H7 (cell line): ENCODE data around the gene CARD8. TPM values are rescaled to one million over a fixed set of nuclear protein-coding genes. Genes with fewer than 3 reads are reported as not detected.
A peak's percentile ranks its signal among the peaks of the same experiment; 100 is the strongest.
"Not testable (repeated sequence)": the region's sequence is repeated elsewhere in the genome, so short reads cannot be mapped to it uniquely, and the experiment has no call there.

Experiments used
- DNase-seq: peaks from one replicate; pipeline ENCODE4 v3.0.0; 2012
- H3K27me3 ChIP-seq: 2 replicates; pipeline ENCODE4 v1.6.0; 2011; ENCODE audit warnings: mild to moderate bottlenecking, low read length; ENCODE audit not compliant: control insufficient read depth, insufficient read depth
- H3K36me3 ChIP-seq: replicated peaks from 2 replicates; pipeline ENCODE4 v1.5.1; 2011; ENCODE audit warnings: low read length; ENCODE audit not compliant: control insufficient read depth, insufficient read depth
- H3K4me3 ChIP-seq: 2 replicates; pipeline ENCODE4 v1.5.1; 2011; ENCODE audit warnings: low read depth, mild to moderate bottlenecking, control low read depth, low read length, moderate library complexity; ENCODE audit not compliant: insufficient read depth
- total RNA-seq: library from RNA; depleted of rRNA; stranded (reverse); fragments of >200 nt; shearing (Covaris generic); gene quantifications from 2 replicates; pipeline ENCODE4 v1.2.3, GENCODE V29; 2014; rRNA removed

Gene CARD8, protein sequence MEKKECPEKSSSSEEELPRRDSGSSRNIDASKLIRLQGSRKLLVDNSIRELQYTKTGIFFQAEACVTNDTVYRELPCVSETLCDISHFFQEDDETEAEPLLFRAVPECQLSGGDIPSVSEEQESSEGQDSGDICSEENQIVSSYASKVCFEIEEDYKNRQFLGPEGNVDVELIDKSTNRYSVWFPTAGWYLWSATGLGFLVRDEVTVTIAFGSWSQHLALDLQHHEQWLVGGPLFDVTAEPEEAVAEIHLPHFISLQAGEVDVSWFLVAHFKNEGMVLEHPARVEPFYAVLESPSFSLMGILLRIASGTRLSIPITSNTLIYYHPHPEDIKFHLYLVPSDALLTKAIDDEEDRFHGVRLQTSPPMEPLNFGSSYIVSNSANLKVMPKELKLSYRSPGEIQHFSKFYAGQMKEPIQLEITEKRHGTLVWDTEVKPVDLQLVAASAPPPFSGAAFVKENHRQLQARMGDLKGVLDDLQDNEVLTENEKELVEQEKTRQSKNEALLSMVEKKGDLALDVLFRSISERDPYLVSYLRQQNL
- total RNA-seq = 0.55 and 1.1 TPM in 2 replicates

DNA sequence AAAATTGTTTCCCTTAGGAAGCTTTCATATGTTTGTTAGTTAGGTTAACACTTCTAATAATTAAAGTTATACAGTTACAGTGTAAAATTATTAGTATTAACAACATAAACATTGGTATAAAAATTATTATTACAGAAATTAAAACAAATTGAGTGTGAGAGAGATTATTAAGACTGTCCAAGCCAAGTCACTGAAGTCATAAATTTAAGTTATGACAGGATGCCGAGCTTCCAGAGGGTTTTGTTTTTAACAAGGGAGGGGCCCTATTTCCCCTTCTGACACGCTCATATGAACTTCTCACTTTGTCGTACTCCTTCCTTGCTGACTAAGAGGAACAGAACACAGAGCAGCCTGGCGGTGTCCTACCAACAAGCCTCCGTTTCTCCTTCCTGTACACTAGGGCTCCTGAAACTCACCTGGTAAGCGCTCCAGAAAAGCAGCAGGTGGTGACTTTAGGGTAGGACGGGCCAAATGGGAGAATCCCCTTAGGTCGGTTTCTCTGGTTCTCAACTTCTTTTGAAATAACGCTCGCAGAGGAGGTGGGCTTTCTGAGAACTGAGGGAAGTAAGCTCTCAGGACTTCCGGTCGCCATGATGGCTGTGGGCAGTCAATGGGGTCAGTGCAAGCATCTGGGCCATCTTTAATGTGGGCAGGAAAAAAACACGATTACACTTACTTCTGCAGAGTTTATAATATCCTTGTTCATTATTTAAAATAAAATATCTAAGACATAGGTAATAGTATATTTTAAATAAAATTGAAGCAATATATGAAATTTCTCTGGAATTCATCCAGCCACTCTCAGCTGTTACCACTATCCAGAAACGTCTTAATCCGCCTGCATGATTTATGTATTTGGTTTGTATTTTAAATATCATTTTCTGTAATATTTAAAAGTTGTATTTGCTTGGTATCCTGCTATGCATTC, at the start of gene CARD8:
Gene CARD8, minus strand, starts transcription at position 537 of the 928 bp plus-strand sequence. CDS start 14,892 bp downstream, outside the sequence.
- no peaks in the 10 kb centered on the region for H3K27me3 ChIP-seq
- peak; percentile 55 for DNase-seq
- H3K4me3 ChIP-seq = peak within 1 kb of the TSS; percentile 60
- no peaks in the 10 kb centered on the region for H3K36me3 ChIP-seq

DNA sequence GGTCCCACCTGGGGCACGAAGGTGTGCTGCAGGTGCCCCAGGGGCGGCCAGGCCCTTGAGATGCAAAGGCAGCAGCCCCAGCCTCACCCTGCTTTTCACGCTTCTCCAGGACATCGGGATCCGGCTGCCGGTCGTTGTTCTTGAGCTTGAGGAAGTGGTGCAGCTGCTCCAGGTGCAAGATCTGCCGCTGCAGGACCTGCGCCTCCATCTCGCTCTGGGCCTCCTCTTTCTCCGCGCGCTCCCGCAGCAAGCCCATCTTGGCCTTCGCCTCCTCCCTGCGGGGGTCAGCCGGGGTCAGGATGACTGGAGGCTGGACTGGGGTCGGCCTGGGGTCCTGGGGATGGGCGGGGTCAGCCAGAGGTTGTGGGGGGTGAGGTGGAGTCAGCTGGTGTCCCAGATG, 48.2 kb upstream of the CARD8 start:
- Histone ChIP-seq H3K4me3 (no peak overlapping the region), H3K36me3 (no peaks in the 10 kb centered on the region), H3K27me3 (no peaks in the 10 kb centered on the region)
- DNase-seq = peak; percentile 54

DNA sequence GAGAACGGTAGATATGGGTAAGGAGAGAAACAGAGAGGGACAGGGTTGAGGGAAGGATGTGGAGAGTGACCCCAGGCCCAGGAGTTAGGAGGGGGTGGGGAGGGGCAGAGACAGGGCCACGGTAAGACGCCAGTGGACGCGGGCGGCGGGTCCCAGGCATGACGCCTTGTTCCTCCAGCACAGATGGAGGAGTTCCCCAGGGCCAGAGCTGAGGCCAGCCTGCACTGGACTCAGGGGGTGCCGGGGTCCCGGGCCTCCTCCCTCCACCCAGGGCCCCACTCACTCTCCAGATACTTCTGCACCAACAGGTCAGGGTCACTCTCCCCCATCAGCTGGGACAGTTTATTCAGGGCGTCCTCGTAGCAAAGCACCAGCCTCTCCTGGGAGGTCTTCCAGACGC, 47.7 kb upstream of the CARD8 start:
- Histone ChIP-seq H3K27me3 (no peaks in the 10 kb centered on the region), H3K4me3 (no peak overlapping the region), H3K36me3 (no peaks in the 10 kb centered on the region)
- DNase-seq = no peak

DNA sequence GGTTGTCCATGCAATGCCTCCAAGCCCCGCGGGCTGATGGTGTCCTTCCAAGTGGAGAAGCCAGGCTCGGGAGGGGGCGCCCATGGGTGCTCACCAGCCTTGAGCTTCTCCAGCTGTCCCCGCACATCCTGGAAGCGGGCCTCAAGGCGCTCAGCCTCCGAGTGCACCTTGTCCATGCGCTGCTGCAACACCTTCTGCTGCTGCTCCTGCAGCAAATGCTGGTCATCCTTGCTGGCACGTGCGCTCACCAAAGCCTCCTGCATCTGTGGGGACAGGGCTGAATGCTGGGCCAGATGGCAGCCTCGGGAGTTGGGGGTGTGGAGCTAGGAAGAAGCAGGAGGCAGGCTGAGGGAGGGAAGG, 46.9 kb upstream of the CARD8 start:
- H3K36me3 ChIP-seq = no peaks in the 10 kb centered on the region
- DNase-seq = no peak
- no peaks in the 10 kb centered on the region for H3K27me3 ChIP-seq

DNA sequence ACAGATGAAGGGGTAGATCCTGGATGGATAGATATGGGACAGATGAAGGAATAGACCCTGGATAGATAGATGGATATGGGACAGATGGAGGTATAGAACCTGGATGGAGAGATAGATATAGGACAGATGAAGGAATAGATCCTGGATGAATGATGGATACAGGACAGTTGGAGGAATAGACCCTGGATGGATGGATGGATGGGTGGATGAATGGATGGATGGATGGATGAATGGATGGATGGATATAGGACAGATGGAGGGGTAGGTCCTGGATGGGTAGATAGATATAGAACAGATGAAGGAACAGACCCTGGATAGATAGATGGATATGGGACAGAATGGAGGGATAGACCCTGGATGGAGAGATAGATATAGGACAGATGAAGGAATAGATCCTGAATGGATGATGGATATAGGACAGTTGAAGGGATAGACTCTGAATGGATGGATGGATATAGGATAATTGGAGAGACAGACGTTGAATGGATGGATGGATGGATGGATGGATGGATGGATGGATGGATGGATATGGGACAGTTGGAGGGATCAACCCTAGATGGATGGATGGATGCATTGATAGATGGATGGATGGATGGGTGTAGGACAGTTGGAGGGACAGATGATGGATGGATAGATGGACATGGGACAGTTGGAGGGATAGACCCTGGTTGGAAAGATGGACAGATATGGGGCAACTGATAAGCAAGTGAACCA, 46.3 kb upstream of the CARD8 start:
- no peak overlapping the region for H3K4me3 ChIP-seq
- H3K27me3 ChIP-seq = no peaks in the 10 kb centered on the region
- H3K36me3 ChIP-seq = no peaks in the 10 kb centered on the region
- DNase-seq = no peak

More for the DNA sequence above, 46.9 kb upstream of the CARD8 start:
- H3K4me3 ChIP-seq = no peak overlapping the region

DNA sequence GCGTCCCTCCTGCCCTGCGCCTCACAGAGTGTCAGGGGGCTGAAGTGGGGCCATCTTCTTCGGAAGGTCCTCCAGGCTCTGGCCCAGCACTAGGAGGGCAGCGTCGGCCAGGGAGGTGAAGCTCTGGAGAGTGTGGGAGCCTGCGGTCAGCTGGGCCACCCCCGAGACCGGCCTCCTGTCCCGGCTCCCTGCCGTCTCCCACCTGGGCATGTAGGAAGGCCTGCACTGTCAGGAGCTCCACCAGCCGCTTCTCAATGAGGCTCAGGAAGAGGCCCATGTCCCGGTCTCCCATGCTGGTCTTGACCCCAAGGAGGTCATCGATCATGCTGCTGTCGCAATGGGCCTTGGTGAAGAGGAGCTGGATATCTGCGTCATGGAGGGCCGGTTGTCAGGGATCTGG, 42.3 kb upstream of the CARD8 start:
- H3K36me3 ChIP-seq = no peaks in the 10 kb centered on the region
- no peaks in the 10 kb centered on the region for H3K27me3 ChIP-seq
- DNase-seq = peak; percentile 43
- H3K4me3 ChIP-seq = no peak overlapping the region

DNA sequence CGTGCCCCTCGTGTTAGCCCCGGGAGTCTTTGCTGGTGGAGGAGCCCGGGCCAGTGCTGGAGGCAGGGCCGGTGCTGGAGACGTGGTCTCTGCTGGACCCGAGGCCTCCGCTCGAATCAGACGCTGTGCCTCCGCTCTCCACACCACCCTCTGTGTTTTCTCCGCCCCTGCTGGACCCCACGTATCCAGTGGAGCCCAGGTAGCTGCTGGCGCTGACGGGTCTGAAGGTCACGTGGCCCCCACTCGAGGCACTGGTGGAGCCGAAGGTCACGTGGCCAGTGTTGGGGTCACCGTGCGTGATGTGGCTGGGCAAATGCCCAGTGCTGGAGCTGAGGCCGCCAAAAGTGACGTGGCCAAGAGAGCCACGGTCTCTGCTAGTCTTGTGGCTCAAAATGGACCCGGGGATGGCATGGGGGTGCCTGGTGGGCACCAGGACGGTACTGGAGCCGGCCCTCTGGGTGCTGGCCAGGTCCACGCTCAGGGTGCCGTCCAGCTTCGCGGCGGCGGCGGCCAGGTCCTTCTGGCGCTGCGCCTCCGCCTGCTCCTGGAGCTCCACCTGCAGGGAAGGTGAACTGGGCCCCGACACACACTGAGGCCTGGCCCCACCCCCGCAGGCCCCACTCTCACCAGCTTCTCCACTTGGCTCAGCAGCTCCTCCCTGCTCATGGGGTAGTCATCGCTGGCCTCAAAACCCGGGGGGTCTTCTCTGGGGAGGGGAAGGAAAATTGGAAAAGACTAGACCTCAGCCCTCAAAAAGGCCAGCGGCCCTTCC, 41.4 kb upstream of the CARD8 start:
- DNase-seq = peak; percentile 83
- H3K36me3 ChIP-seq = no peaks in the 10 kb centered on the region
- H3K4me3 ChIP-seq = no peak overlapping the region
- H3K27me3 ChIP-seq = no peaks in the 10 kb centered on the region

DNA sequence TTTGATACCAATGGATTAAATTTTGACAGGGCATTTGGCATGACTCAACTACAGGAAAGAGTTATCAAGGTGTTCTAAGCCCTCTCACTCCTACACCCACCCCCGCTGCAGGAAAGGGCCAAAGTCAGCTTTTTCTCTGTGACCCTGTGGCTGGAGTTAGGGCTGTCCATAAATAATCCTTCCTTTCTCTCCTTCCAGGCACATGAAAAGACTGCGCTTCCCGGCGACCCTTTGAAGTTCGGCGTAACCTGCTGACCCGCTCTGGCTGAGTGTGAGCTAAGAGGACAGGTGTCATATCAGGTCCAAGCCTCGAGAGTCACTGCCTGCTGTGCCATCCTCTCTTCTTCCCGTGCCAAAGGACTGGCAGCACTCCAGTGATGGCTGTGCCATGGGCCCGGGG, 39.7 kb upstream of the CARD8 start:
- DNase-seq = no peak
- Histone ChIP-seq H3K4me3 (no peak overlapping the region), H3K36me3 (no peaks in the 10 kb centered on the region), H3K27me3 (no peaks in the 10 kb centered on the region)

DNA sequence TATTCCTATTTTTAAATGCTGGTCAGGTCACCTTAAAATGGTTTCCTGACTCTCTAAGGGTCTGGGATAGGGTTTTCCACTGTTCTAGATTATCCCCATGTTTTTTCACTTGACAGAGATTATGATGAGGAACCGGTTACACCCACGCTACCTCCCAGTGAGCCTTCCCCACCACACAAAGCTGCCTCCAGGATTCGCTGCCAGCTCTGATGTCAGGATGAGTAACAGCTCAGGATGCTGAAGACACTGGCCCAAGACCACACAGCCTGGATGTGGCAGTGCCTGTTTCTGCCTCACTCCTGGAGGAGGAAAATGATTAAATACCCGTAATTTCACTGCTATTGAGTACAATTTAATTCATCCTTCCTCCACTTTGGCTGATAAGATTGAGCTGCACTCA, 37.1 kb upstream of the CARD8 start:
- Histone ChIP-seq H3K4me3 (no peak overlapping the region), H3K27me3 (no peaks in the 10 kb centered on the region)
- no peak for DNase-seq

DNA sequence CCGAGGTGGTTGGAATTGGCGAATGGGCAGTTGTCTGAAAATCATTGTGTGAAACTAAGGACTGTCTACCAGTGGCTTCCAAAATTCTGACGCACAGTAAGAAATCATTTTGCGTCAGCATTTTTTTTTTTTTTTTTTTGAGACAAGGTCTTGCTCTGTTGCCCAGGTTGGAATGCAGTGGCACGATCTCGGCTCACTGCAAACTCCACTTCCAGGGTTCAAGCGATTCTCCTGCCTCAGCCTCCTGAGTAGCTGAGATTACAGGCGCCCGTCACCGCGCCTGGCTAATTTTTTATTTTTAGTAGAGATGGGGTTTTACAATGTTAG, 35.7 kb upstream of the CARD8 start:
- DNase-seq, H3K27me3 ChIP-seq, H3K4me3 ChIP-seq, H3K36me3 ChIP-seq: not testable (repeated sequence)

More for the DNA sequence above, 37.1 kb upstream of the CARD8 start:
- H3K36me3 ChIP-seq = no peaks in the 10 kb centered on the region

DNA sequence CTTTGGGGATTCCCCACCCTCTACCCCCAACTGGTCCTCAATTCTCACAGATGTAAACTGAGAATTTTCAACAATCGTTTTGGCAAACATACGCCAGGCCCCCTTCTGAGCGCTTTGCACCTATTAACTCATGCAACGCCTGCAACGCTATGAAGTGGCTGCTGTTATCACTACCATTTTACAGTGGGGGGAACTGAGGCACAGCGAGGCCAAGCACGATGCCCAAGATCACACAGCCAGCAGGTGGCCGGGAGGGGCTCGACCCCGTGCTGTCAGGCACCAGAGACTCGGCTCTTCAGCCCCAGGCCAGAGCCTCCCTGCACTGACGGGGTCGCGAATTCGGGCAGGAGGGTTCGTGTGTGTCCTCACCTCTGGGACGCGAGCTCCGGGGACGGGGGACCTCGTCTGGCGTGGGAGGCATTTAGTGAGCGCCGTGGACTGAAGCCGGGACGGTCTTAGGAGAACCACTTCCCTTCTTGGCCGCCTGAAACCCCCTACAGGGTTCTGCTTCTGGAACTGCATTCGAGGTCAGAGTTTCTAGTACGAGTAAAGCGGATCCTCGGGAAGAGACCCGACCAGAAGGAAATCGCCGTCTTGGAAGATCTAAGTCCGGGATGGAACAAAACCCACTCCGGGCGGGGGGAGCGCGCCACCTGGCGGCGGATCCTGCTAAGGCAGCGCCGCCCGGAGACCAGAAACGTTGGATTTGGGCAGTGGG, 35.2 kb upstream of the CARD8 start:
- DNase-seq = peak; percentile 93
- Histone ChIP-seq H3K4me3 (peak overlapping the region; percentile 55), H3K27me3 (no peaks in the 10 kb centered on the region), H3K36me3 (peaks cover 6% of the 10 kb centered on the region)

DNA sequence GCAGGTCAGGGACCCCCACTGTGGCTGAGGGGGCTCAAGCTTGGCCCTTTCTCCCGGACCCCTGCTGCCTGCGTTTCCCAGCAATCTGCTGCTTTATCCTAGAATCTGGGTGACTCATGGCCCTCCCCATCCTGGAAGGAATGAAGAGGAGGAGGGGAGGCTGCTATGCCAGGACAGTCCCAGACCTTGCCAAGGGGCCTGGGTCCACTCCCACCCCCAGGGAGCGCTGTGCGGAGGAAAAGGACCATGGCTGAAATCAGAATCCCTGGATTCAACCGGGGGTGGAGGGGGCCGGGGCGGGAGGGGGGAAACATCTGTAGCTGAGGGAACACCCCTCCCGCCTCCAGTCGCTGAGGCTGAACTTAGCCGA, 34.7 kb upstream of the CARD8 start:
- Histone ChIP-seq H3K27me3 (no peaks in the 10 kb centered on the region), H3K36me3 (peaks cover 11% of the 10 kb centered on the region), H3K4me3 (peak overlapping the region; percentile 55)
- DNase-seq = peak; percentile 92

DNA sequence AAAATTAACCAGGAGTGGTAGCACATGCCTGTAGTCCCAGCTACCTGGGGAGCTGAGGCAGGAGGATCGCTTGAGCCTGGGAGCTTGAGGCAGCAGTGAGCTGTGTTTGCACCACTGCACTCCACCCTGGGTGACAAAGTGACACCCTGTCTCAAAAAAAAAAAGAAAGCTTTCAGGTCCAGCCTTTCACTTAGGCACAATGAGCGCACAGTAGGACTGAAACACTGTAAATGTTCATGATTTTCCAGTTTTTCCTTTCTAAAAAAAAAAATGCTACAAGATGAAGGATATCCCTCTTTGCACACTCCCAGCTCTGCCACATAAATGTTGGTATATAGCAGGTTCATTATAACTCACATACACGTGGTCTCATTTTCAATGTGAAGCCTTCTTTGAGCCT, 32.0 kb upstream of the CARD8 start:
- Histone ChIP-seq H3K36me3 (peaks cover 23% of the 10 kb centered on the region), H3K4me3 (no peak overlapping the region), H3K27me3 (no peaks in the 10 kb centered on the region)
- no peak for DNase-seq
